HG03521 (cell line): ENCODE results near the gene C17orf58.
"Not testable (repeated sequence)": the region's sequence is repeated elsewhere in the genome, so short reads cannot be mapped to it uniquely, and the experiment has no call there.

ENCODE experiments used
- ATAC-seq: cut with Tn5 transposase; IDR thresholded peaks from one replicate; pipeline ENCODE4 v1.9.1; 2021; ENCODE audit warnings: mild to moderate bottlenecking, moderate library complexity; ENCODE audit not compliant: unreplicated experiment

Gene C17orf58

GRCh38 chr17:68004201-68004600, 7.9 kb upstream of the C17orf58 start:
- ATAC-seq, result no peak

GRCh38 chr17:67999291-67999911, 3.1 kb upstream of the C17orf58 start:
- ATAC-seq, result no peak

- no peak for ATAC-seq
These were observed 2.2 kb upstream of the C17orf58 start for GRCh38 chr17:67998466-67998865.

- no peak for ATAC-seq
These were observed 552 bp downstream of the C17orf58 start for GRCh38 chr17:67995570-67996263.

- ATAC-seq, result no peak
These were observed 1.3 kb downstream of the C17orf58 start for GRCh38 chr17:67994817-67995569.

- ATAC-seq, result peak; percentile 2
These were observed 2.3 kb downstream of the C17orf58 start for GRCh38 chr17:67993998-67994361.

GRCh38 chr17:67993153-67993997, 2.9 kb downstream of the C17orf58 start:
- ATAC-seq, result peak; percentile 84

- no peak for ATAC-seq
These were observed 3.6 kb downstream of the C17orf58 start for GRCh38 chr17:67992548-67993152.

- no peak for ATAC-seq
These were observed 5.4 kb downstream of the C17orf58 start for GRCh38 chr17:67990909-67991308.

- no peak for ATAC-seq
These were observed 12.9 kb downstream of the C17orf58 start for GRCh38 chr17:67983383-67983688.

GRCh38 chr17:67982686-67983382, 13.4 kb downstream of the C17orf58 start:
- ATAC-seq, result no peak

GRCh38 chr17:67982034-67982640, 14.1 kb downstream of the C17orf58 start:
- no peak for ATAC-seq

- ATAC-seq, result not testable (repeated sequence)
These were observed 15.4 kb downstream of the C17orf58 start for GRCh38 chr17:67980883-67981282.

GRCh38 chr17:67980456-67980855, 15.8 kb downstream of the C17orf58 start:
- ATAC-seq, result no peak

GRCh38 chr17:67976306-67976705, 20.0 kb downstream of the C17orf58 start:
- ATAC-seq, result not testable (repeated sequence)

- no peak for ATAC-seq
These were observed 21.6 kb downstream of the C17orf58 start for GRCh38 chr17:67974598-67975066.

GRCh38 chr17:67974185-67974584, 22.1 kb downstream of the C17orf58 start:
- ATAC-seq, result no peak

- no peak for ATAC-seq
These were observed 25.5 kb downstream of the C17orf58 start for GRCh38 chr17:67970783-67971182.

GRCh38 chr17:67963145-67963572, 33.1 kb downstream of the C17orf58 start:
- ATAC-seq, result peak; percentile 56

GRCh38 chr17:67962156-67962555, 34.1 kb downstream of the C17orf58 start:
- ATAC-seq, result not testable (repeated sequence)
